ENCODE results near the gene KCNRG. TPM values are rescaled to one million over a fixed set of nuclear protein-coding genes. Genes with fewer than 3 reads are reported as not detected.

KCNRG gene
- polyA plus RNA-seq, 1 donor (not counting 4 experiments of a cell fraction or from before 2014, with no cell fraction given) = 0.90 TPM

DNA sequence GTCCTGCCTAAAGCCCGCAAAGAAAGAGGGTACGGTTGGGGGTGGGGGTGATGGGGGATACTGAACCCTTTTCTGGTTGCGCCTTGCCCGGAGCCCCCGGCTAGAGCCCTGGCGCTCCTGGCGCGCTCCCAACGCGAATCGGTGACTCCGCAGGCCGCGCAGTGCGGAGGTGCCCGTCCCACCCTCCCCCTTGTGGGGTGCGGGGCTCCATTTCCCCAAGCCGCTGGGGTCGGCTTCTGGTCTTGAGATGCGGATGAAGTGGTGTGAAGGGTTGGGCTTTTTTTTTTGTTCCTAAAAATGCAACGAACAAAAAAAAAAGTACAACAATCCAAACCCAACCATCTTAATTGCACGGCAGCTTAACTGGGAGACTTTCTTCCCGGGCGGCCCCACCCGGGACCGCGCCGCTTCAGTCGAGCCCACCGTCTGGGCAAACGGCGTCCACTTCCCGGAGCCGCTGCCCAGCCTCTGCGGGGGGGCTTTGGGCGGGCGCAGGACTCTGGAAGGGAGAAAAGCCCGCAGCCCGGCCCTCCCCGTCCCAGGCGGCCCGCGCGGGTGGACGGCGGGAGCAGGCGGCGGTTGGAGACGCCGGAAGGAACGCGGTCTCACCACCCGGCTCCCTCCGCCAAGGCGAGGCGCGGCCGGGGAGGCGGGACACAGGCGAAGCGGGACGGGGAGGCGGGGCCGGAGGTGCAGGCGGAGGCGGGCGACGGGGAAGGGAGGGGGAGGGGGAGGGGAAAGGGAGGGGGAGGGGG is 18.9 kb upstream of the KCNRG start:
- H3K27ac ChIP-seq (ENCODE audit: control insufficient read depth, insufficient read depth, low read length) = peak overlapping the region; percentile 75
- no peaks in the 10 kb centered on the region for H3K9me1 ChIP-seq (ENCODE audit: control insufficient read depth, extremely low read depth, insufficient read depth, low read length)
- FAIRE-seq = no peak
- TF ChIP-seq EZH2 (IDR thresholded peaks at IDR 0.05; ENCODE audit: low read length) = no peak
- TF ChIP-seq, protein P1, sequence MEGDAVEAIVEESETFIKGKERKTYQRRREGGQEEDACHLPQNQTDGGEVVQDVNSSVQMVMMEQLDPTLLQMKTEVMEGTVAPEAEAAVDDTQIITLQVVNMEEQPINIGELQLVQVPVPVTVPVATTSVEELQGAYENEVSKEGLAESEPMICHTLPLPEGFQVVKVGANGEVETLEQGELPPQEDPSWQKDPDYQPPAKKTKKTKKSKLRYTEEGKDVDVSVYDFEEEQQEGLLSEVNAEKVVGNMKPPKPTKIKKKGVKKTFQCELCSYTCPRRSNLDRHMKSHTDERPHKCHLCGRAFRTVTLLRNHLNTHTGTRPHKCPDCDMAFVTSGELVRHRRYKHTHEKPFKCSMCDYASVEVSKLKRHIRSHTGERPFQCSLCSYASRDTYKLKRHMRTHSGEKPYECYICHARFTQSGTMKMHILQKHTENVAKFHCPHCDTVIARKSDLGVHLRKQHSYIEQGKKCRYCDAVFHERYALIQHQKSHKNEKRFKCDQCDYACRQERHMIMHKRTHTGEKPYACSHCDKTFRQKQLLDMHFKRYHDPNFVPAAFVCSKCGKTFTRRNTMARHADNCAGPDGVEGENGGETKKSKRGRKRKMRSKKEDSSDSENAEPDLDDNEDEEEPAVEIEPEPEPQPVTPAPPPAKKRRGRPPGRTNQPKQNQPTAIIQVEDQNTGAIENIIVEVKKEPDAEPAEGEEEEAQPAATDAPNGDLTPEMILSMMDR (optimal IDR thresholded peaks at IDR 0.05 in 1 of 3, IDR thresholded peaks at IDR 0.05 in 1 of 3, conservative IDR thresholded peaks at IDR 0.05 in 1 of 3; ENCODE audit: extremely low read depth in 1 of 3, insufficient read depth in 2 of 3, low read length in 3 of 3) = no peak
- peaks cover 4 to 10% of the 10 kb centered on the region in 2 experiments for H3K36me3 ChIP-seq (ENCODE audit: control insufficient read depth in 2 of 2, extremely low read depth in 1 of 2, insufficient read depth in 2 of 2, low read length in 2 of 2)
- no peaks in the 10 kb centered on the region for H4K20me1 ChIP-seq (ENCODE audit: control insufficient read depth, extremely low read depth, insufficient read depth, low read length)
- H3K4me3 ChIP-seq (ENCODE audit: control insufficient read depth in 2 of 3, extremely low read depth in 1 of 3, insufficient read depth in 2 of 3, low read depth in 1 of 3, low read length in 3 of 3) = peak overlapping the region; percentile 74 to 83 (median 76)
- H3K27me3 ChIP-seq (ENCODE audit: control insufficient read depth, extremely low read depth, insufficient read depth, low read length) = no peaks in the 10 kb centered on the region
- H3K9ac ChIP-seq (ENCODE audit: control insufficient read depth, extremely low read depth, insufficient read depth, low read length) = peak overlapping the region; percentile 83
- no peak for DNase-seq (ENCODE audit: low read depth, low spot score)
- H3K4me1 ChIP-seq (ENCODE audit: control insufficient read depth, extremely low read depth, insufficient read depth, low read length) = peaks cover 20% of the 10 kb centered on the region
- peak overlapping the region; percentile 80 for H3K4me2 ChIP-seq (ENCODE audit: control insufficient read depth, extremely low read depth, insufficient read depth, low read depth, low read length)
- peaks cover 34% of the 10 kb centered on the region for H3K79me2 ChIP-seq (ENCODE audit: control insufficient read depth, insufficient read depth, low read length)
- H3K9me3 ChIP-seq (ENCODE audit: control insufficient read depth, low read depth, low read length) = no peaks in the 10 kb centered on the region
- peak overlapping the region; percentile 58 for H2AFZ ChIP-seq (ENCODE audit: control insufficient read depth, low read length)
- dilution Hi-C loops (cut with MboI; ENCODE audit: extremely low pct_ligation_motif_present, low sequenced_read_pairs) = no loop called here

DNA sequence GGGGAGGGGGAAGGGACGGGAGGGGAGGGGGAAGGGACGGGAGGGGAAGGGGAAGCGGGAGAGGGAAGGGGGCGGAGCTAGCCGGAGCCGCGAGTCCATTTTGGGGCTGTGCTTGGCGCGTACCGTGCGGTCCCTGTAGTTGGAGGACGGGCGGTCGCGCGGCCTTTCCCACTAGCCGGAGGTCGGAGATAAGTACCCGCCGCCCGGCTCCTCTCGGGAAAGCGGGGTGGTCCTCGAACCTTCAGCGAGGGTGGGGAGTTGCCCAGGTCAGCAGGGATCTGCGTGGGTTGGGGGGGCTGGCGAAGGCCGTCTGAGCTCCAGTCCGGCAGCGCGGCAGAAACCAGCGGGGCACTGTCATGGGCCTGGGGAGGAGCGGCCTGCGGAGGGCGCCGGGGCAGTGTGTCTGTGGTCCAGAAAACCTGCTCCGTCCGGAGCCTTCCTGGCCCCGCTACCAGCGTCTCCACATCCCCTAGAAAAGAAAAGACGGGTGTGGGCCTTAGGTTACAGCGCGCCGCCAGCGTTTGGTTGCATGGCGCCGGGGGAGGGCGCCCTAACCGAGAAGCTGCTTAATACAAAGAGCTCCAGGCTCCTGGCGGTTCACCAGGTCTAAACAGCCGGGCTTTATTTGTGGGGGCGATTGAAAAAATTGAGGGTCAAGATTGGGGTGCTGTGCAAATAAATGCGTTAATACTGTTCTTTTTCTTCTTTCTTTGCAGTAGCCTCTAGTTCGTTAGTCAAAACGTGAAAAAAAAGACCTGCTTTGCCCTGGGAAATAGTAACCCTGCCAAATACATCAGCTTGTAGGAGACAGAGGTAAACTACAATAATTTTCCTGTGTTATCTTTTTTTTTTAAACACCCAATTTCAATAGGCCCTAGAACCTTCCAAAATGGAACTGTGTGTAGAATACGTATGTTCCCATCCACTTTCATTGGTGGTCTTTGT is 18.0 kb upstream of the KCNRG start, which contains the start of gene TRIM13:
Gene TRIM13 (plus strand): TSS at position 92 of the 945 bp plus-strand sequence. CDS start 14,899 bp downstream, outside the sequence.
- Histone ChIP-seq H3K36me3 (ENCODE audit: control insufficient read depth in 2 of 2, extremely low read depth in 1 of 2, insufficient read depth in 2 of 2, low read length in 2 of 2) (peaks cover 4 to 10% of the 10 kb centered on the region in 2 experiments), H4K20me1 (ENCODE audit: control insufficient read depth, extremely low read depth, insufficient read depth, low read length) (no peaks in the 10 kb centered on the region), H3K4me3 (ENCODE audit: control insufficient read depth in 2 of 3, extremely low read depth in 1 of 3, insufficient read depth in 2 of 3, low read depth in 1 of 3, low read length in 3 of 3) (peak within 1 kb of the TSS; percentile 80 to 95 (median 83)), H3K9ac (ENCODE audit: control insufficient read depth, extremely low read depth, insufficient read depth, low read length) (peak within 1 kb of the TSS; percentile 97), H3K27me3 (ENCODE audit: control insufficient read depth, extremely low read depth, insufficient read depth, low read length) (no peaks in the 10 kb centered on the region), H3K9me3 (ENCODE audit: control insufficient read depth, low read depth, low read length) (no peaks in the 10 kb centered on the region), H3K4me2 (ENCODE audit: control insufficient read depth, extremely low read depth, insufficient read depth, low read depth, low read length) (peak within 1 kb of the TSS; percentile 83), H3K4me1 (ENCODE audit: control insufficient read depth, extremely low read depth, insufficient read depth, low read length) (peaks cover 20% of the 10 kb centered on the region), H3K27ac (ENCODE audit: control insufficient read depth, insufficient read depth, low read length) (peak within 1 kb of the TSS; percentile 87), H3K9me1 (ENCODE audit: control insufficient read depth, extremely low read depth, insufficient read depth, low read length) (no peaks in the 10 kb centered on the region), H3K79me2 (ENCODE audit: control insufficient read depth, insufficient read depth, low read length) (peaks cover 37% of the 10 kb centered on the region), H2AFZ (ENCODE audit: control insufficient read depth, low read length) (peak within 1 kb of the TSS; percentile 87)
- no peak for FAIRE-seq
- no peak for TF ChIP-seq EZH2 (IDR thresholded peaks at IDR 0.05; ENCODE audit: low read length)
- TF ChIP-seq, protein P1 (optimal IDR thresholded peaks at IDR 0.05 in 1 of 3, IDR thresholded peaks at IDR 0.05 in 1 of 3, conservative IDR thresholded peaks at IDR 0.05 in 1 of 3; ENCODE audit: extremely low read depth in 1 of 3, insufficient read depth in 2 of 3, low read length in 3 of 3) = peak; percentile 67 to 81 (median 70)
- no peak for DNase-seq (ENCODE audit: low read depth, low spot score)
- dilution Hi-C loops (cut with MboI; ENCODE audit: extremely low pct_ligation_motif_present, low sequenced_read_pairs) = no loop called here
